ENCODE results near the gene SWSAP1.
"Not testable (repeated sequence)": the region's sequence is repeated elsewhere in the genome, so short reads cannot be mapped to it uniquely, and the experiment has no call there.

SWSAP1 gene

DNA sequence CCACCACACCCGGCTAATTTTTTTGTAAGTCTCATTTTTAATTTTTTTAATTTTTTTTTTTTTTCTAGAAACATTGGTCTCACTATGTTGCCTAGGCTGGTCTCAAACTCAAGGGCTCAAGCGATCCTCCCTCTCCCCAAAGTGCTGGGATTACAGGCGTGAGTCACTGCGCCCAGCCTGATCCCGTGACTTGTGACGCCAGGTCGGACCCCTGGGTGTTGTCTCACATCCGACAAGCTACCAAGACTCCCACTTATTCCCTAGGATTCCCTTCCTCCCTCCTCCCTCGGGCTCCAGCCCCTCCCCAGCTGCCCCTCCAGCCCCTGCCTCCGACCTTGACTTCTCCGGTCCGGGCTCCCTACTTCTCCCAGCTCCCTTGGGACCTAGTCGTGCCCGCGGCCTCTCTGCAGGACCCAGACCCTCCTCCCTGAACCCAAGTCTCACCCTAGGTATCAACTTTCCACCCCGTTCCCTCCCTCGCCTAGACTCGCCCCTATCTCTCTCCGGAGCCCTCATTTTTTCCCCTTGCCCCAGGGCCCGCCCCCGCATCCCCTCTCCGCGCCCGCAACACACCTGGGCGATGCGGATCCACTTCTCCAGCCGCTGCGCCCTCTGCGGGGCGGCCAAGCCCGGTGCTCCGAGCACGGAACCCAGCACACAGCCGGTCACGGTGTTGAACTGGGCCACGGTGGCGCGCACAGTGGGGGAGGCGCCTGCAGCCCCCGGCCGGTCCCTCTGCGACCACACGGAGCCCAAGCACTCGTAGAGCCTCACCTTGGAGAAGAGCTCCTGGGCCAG, 31.6 kb downstream of the SWSAP1 start:
- peaks cover 5% of the 10 kb centered on the region for H3K36me3 ChIP-seq (ENCODE audit: control insufficient read depth, insufficient read depth, low read length)
- H3K4me3 ChIP-seq (ENCODE audit: low read depth, low read length) = peak overlapping the region; percentile 52
- H3K9ac ChIP-seq (ENCODE audit: low read depth, low read length) = no peak overlapping the region
- H3K27me3 ChIP-seq (ENCODE audit: control insufficient read depth, insufficient read depth, low read length) = no peaks in the 10 kb centered on the region
- H3K4me1 ChIP-seq (ENCODE audit: control insufficient read depth, insufficient read depth, low read length) = no peaks in the 10 kb centered on the region
- H3K9me3 ChIP-seq (ENCODE audit: control insufficient read depth, insufficient read depth, low read length) = no peaks in the 10 kb centered on the region

- H3K4me3 ChIP-seq (ENCODE audit: low read depth, low read length) = peak overlapping the region; percentile 52
- not testable (repeated sequence) for H3K9ac ChIP-seq (ENCODE audit: low read depth, low read length); H3K9me3 ChIP-seq (ENCODE audit: control insufficient read depth, insufficient read depth, low read length); H3K4me1 ChIP-seq (ENCODE audit: control insufficient read depth, insufficient read depth, low read length); H3K27me3 ChIP-seq (ENCODE audit: control insufficient read depth, insufficient read depth, low read length); H3K36me3 ChIP-seq (ENCODE audit: control insufficient read depth, insufficient read depth, low read length)
These were observed 32.3 kb downstream of the SWSAP1 start for GRCh38 chr19:11406703-11407236.

- Histone ChIP-seq H3K36me3 (ENCODE audit: control insufficient read depth, insufficient read depth, low read length) (no peaks in the 10 kb centered on the region), H3K27me3 (ENCODE audit: control insufficient read depth, insufficient read depth, low read length) (no peaks in the 10 kb centered on the region), H3K4me3 (ENCODE audit: low read depth, low read length) (no peak overlapping the region), H3K4me1 (ENCODE audit: control insufficient read depth, insufficient read depth, low read length) (no peaks in the 10 kb centered on the region), H3K9ac (ENCODE audit: low read depth, low read length) (no peak overlapping the region), H3K9me3 (ENCODE audit: control insufficient read depth, insufficient read depth, low read length) (no peaks in the 10 kb centered on the region)
These were observed 34.1 kb downstream of the SWSAP1 start for GRCh38 chr19:11408591-11408990.

GRCh38 chr19:11410682-11411081, 36.2 kb downstream of the SWSAP1 start:
- Histone ChIP-seq H3K4me3 (ENCODE audit: low read depth, low read length) (no peak overlapping the region), H3K9ac (ENCODE audit: low read depth, low read length) (no peak overlapping the region), H3K27me3 (ENCODE audit: control insufficient read depth, insufficient read depth, low read length) (no peaks in the 10 kb centered on the region), H3K9me3 (ENCODE audit: control insufficient read depth, insufficient read depth, low read length) (no peaks in the 10 kb centered on the region), H3K36me3 (ENCODE audit: control insufficient read depth, insufficient read depth, low read length) (no peaks in the 10 kb centered on the region), H3K4me1 (ENCODE audit: control insufficient read depth, insufficient read depth, low read length) (no peaks in the 10 kb centered on the region)

DNA sequence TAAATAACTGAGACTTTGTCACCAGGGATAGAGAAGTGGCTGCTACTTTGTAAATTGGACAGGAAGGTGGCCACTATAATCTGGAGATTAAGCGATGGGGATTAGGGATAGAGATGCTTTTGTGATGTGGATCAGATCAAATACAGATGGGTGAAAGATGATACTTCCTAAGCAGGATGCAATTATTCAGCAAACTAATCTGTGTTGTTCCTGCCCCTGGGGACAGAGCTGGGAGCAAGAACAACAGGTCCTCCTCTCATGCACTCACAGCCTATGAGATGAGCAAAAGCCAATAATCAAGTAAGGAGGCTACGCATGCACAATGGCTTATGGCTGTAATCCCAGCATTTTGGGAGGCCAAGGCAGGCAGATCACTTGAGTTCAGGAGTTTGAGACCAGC, 40.1 kb downstream of the SWSAP1 start:
- Histone ChIP-seq H3K36me3 (ENCODE audit: control insufficient read depth, insufficient read depth, low read length) (no peaks in the 10 kb centered on the region), H3K9me3 (ENCODE audit: control insufficient read depth, insufficient read depth, low read length) (no peaks in the 10 kb centered on the region)

DNA sequence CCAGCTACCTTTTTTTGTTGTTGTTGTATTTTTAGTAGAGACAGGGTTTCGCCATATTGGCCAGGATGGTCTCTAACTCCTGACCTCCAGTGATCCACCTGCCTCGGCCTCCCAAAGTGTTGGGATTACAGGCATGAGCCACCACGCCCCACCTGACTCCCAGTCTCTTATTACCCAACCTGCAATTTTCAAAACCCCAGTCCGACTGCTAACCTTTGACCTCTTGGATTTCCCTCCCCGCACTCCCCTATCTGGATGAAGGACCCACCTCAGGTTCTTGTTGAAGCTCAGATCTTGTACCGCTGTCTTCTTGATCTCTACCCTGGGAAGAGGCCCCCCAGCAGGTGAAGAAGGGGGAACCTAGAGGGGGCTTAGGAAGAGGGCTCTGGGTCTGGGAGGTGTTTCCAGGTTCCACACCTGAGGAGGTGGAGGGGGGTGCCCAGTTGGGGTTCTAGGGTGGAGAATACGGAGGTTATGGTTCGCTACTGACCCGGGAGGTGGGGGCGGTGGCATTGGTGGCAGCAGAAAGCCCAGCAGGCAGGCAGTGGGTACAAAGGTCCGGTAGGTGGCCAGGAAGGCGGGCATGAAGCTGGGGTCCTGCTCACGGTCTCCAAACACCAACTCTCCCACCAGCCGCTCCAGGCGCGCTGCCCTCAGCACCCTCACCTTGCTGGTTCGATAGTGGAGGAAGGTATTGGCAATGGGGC, 42.0 kb downstream of the SWSAP1 start:
- no peak overlapping the region for H3K4me3 ChIP-seq (ENCODE audit: low read depth, low read length)
- H3K27me3 ChIP-seq (ENCODE audit: control insufficient read depth, insufficient read depth, low read length) = peaks cover 11% of the 10 kb centered on the region
- no peak overlapping the region for H3K9ac ChIP-seq (ENCODE audit: low read depth, low read length)

More for the DNA sequence above, 40.1 kb downstream of the SWSAP1 start:
- no peaks in the 10 kb centered on the region for H3K4me1 ChIP-seq (ENCODE audit: control insufficient read depth, insufficient read depth, low read length)
- H3K4me3 ChIP-seq (ENCODE audit: low read depth, low read length) = no peak overlapping the region
- H3K9ac ChIP-seq (ENCODE audit: low read depth, low read length) = no peak overlapping the region
- H3K27me3 ChIP-seq (ENCODE audit: control insufficient read depth, insufficient read depth, low read length) = peaks cover 2% of the 10 kb centered on the region

DNA sequence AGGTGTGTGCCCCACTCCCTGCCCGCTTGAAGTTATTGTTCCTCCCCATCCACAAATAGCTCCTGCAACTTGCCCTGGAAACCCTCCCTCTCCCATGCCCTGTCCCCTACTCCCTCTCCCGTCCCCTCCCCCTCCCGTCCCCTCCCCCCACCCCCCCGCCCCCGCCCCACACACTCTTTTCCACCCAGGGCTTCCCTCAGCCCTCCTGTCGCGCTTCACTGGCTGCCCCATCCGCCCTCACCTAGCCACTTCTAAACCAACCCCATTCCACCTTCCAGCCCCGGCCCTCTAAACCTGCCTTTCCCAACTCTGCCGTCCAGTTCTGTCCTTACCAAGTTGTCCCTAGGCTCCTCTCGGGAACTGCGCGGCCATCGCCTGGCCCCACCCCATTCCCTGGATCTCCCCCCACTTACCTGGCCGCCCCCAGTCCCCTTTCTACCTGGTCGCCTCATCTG, 43.7 kb downstream of the SWSAP1 start:
- Histone ChIP-seq H3K36me3 (ENCODE audit: control insufficient read depth, insufficient read depth, low read length) (no peaks in the 10 kb centered on the region), H3K4me3 (ENCODE audit: low read depth, low read length) (peak overlapping the region; percentile 89), H3K4me1 (ENCODE audit: control insufficient read depth, insufficient read depth, low read length) (peaks cover 2% of the 10 kb centered on the region), H3K27me3 (ENCODE audit: control insufficient read depth, insufficient read depth, low read length) (peaks cover 14% of the 10 kb centered on the region), H3K9me3 (ENCODE audit: control insufficient read depth, insufficient read depth, low read length) (no peaks in the 10 kb centered on the region), H3K9ac (ENCODE audit: low read depth, low read length) (no peak overlapping the region)

More for the DNA sequence above, 42.0 kb downstream of the SWSAP1 start:
- H3K9me3 ChIP-seq (ENCODE audit: control insufficient read depth, insufficient read depth, low read length) = no peaks in the 10 kb centered on the region
- no peaks in the 10 kb centered on the region for H3K36me3 ChIP-seq (ENCODE audit: control insufficient read depth, insufficient read depth, low read length)
- peaks cover 2% of the 10 kb centered on the region for H3K4me1 ChIP-seq (ENCODE audit: control insufficient read depth, insufficient read depth, low read length)

DNA sequence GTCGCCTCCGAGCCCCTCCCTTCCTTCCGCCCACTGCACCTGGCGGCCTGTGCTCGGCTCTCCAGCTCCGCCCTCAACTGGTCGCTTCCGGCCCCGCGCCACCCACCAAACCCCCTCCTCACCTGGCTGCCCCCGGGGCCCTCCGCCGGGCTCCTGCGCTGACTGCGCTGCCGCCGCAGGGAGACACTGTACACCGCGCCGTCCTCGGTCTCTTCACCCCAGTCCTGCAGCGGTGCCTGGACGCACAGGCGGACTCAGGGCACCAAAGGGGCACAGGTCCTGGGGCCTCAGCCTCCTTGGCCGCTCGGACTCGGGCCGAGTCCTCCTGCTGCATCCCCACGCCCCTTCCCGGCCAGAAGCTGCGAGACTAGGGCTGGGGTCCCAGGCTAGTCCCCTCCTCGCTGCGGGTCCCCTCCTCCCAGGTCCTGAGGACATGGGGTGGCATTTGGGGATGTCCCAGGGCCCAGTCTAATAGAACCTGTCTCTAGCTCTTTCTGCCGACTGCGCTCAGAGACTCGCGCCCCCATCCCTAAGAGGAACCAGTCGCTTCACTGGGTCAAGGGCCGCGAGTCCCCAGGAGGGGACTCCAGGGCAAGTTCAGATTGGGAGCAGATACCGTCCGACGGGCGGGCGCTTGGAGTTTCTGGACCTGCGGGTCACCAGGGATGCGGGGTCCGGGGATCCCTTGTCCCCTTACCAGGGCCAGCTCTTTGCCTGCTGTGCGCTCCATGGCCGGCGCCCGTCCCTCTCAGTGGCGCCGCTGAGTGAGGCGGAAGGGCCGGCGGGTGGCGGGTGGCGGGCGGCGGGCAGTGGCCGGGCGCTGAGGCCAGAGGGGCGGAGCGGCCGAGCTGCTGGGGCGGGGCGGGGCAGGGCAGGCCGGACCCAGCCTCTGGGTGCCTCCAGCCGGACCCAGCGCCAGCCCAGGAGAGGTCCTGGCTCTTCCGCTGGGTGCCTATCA, 44.4 kb downstream of the SWSAP1 start, which contains the start of gene RGL3:
Gene RGL3, minus strand, starts transcription at position 766 of the 958 bp plus-strand sequence. Its CDS starts 36 bp downstream, at position 730.
- H3K27me3 ChIP-seq (ENCODE audit: control insufficient read depth, insufficient read depth, low read length) = peaks cover 19% of the 10 kb centered on the region
- H3K4me3 ChIP-seq (ENCODE audit: low read depth, low read length) = peak within 1 kb of the TSS; percentile 89
- H3K4me1 ChIP-seq (ENCODE audit: control insufficient read depth, insufficient read depth, low read length) = peaks cover 4% of the 10 kb centered on the region
- H3K9ac ChIP-seq (ENCODE audit: low read depth, low read length) = peak within 1 kb of the TSS; percentile 65
- no peaks in the 10 kb centered on the region for H3K36me3 ChIP-seq (ENCODE audit: control insufficient read depth, insufficient read depth, low read length)
- H3K9me3 ChIP-seq (ENCODE audit: control insufficient read depth, insufficient read depth, low read length) = no peaks in the 10 kb centered on the region

DNA sequence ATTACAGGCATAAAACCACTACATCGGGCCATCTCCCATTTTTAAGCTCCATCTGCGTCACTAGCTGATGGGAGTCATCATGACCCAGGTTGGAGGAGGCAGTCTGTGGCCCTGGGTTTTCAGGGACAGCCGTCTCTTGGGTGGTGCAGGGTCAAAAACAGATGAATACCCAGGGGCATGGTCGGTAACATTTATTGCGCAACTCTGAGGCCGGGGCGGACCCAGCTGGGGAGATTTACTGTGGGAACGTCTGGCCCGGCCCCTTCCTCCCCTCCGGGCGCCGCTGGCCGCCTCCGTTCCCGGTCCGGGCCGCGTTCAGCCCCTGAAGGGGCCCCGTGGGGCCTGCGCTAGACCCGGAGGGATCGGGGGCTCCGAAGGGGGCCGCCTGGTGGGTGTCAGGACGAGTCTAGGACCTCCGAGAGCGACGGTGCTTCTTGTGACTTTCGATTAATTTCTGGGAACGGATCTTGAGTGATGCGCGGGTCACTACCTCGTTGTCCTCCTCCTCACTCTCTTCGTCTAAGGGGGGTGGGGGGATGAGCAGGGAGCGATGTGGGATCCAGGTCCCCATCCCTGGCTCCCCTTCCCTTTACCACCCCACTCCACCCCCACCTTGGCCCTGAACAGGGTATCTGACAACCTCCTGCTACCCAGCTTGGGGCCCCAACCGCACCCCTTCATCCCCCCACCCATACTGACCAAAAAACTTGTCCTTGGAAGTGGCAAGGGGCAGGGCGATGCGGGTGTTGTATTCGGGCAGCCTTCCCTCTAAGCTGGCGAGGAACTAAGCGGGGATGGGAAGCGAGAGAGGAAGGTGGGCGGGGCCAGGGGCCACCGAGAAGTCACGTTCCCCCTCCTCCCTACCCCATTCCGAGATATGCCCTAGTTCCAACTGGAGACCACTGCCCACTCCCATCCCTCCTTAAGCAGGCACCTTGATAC, 46.2 kb downstream of the SWSAP1 start:
- peaks cover 4% of the 10 kb centered on the region for H3K4me1 ChIP-seq (ENCODE audit: control insufficient read depth, insufficient read depth, low read length)
- H3K36me3 ChIP-seq (ENCODE audit: control insufficient read depth, insufficient read depth, low read length) = no peaks in the 10 kb centered on the region
- H3K4me3 ChIP-seq (ENCODE audit: low read depth, low read length) = peak overlapping the region; percentile 72
- no peak overlapping the region for H3K9ac ChIP-seq (ENCODE audit: low read depth, low read length)
- peaks cover 22% of the 10 kb centered on the region for H3K27me3 ChIP-seq (ENCODE audit: control insufficient read depth, insufficient read depth, low read length)
- no peaks in the 10 kb centered on the region for H3K9me3 ChIP-seq (ENCODE audit: control insufficient read depth, insufficient read depth, low read length)

DNA sequence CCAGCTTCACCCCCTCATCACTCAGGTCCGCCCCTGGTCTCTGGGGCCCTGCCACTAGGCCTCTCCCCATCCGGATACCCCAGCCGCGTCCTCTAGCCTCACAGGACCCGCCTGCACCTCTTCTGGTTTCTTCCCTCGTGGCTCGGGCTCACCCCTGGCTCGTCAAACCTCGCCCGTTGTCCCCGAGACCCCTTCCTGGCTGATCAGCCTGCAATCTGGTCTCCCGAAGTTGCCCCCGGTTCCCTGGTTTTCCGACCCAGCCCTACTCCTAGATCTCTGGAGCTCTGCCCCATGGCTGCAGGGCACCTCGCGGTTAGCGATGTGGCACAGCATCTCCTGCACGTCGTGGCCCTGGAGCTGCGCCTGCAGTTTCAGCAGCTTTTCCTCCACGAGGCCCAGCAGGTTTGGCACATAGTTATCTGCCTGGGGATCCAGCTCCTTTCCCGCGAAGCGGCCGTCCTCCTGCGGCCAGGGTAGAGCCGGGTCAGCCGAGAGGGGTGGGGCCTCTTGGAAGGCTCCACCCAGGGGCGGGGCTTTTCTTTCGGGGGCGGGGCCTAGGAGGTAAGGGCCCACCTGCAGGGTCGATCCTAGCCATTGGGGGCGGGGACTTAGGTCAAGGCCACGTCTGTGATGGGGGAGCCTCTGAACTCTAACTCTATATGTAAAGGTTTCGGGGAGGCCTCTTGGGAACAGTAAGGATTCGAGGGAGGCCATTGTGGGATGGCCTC, 47.1 kb downstream of the SWSAP1 start:
- Histone ChIP-seq H3K27me3 (ENCODE audit: control insufficient read depth, insufficient read depth, low read length) (peaks cover 22% of the 10 kb centered on the region), H3K9me3 (ENCODE audit: control insufficient read depth, insufficient read depth, low read length) (no peaks in the 10 kb centered on the region), H3K4me3 (ENCODE audit: low read depth, low read length) (peak overlapping the region; percentile 72), H3K4me1 (ENCODE audit: control insufficient read depth, insufficient read depth, low read length) (peaks cover 4% of the 10 kb centered on the region), H3K36me3 (ENCODE audit: control insufficient read depth, insufficient read depth, low read length) (no peaks in the 10 kb centered on the region), H3K9ac (ENCODE audit: low read depth, low read length) (peak overlapping the region; percentile 60)
